Measurements from ENCODE around the gene TTC5.

DNA sequence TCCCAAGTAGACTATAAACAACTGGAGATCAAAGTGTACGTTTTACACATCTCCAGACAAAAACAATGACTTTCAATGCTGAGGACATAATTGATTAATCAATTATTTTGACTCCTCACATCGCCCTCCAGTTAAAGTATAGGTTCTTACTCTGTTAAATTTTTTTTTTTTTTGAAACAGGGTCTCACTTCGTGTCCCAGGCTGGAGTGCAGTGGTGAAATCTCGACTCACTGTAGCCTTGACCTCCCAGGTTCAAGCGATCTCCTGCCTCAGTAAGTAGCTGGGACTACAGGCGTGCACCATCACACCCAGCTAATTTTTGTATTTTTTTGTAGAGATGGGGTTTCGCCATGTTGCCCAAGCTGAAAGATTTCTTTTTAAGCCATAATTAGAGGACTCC lies 28.3 kb upstream of the TTC5 start:
- TF ChIP-seq, protein P1, sequence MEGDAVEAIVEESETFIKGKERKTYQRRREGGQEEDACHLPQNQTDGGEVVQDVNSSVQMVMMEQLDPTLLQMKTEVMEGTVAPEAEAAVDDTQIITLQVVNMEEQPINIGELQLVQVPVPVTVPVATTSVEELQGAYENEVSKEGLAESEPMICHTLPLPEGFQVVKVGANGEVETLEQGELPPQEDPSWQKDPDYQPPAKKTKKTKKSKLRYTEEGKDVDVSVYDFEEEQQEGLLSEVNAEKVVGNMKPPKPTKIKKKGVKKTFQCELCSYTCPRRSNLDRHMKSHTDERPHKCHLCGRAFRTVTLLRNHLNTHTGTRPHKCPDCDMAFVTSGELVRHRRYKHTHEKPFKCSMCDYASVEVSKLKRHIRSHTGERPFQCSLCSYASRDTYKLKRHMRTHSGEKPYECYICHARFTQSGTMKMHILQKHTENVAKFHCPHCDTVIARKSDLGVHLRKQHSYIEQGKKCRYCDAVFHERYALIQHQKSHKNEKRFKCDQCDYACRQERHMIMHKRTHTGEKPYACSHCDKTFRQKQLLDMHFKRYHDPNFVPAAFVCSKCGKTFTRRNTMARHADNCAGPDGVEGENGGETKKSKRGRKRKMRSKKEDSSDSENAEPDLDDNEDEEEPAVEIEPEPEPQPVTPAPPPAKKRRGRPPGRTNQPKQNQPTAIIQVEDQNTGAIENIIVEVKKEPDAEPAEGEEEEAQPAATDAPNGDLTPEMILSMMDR (IDR thresholded peaks at IDR 0.05) = no peak
- TF ChIP-seq EZH2 (IDR thresholded peaks at IDR 0.05; ENCODE audit: borderline replicate concordance, insufficient read depth, low read depth, low read length, poor library complexity, severe bottlenecking) = no peak
